ENCODE measurements around the gene ADAMTS15.

Gene ADAMTS15

GRCh38 chr11:130485983-130486382, 37.5 kb downstream of the ADAMTS15 start:
- H3K27ac ChIP-seq (ENCODE audit: low read depth, low read length): no peak overlapping the region
- no peak overlapping the region for H3K4me3 ChIP-seq (ENCODE audit: low read depth, low read length)
- H3K9me3 ChIP-seq (ENCODE audit: control insufficient read depth, insufficient read depth, low read length): no peaks in the 10 kb centered on the region
- H3K27me3 ChIP-seq (ENCODE audit: control insufficient read depth, insufficient read depth, low read length): no peaks in the 10 kb centered on the region
- H3K36me3 ChIP-seq (ENCODE audit: control insufficient read depth, insufficient read depth, low read length): no peaks in the 10 kb centered on the region
- H3K9ac ChIP-seq (ENCODE audit: low read depth, low read length): no peak overlapping the region
- no peaks in the 10 kb centered on the region for H3K4me1 ChIP-seq (ENCODE audit: control insufficient read depth, insufficient read depth, low read length)

- H3K27me3 ChIP-seq (ENCODE audit: control insufficient read depth, insufficient read depth, low read length): no peaks in the 10 kb centered on the region
- no peak overlapping the region for H3K4me3 ChIP-seq (ENCODE audit: low read depth, low read length)
- no peaks in the 10 kb centered on the region for H3K9me3 ChIP-seq (ENCODE audit: control insufficient read depth, insufficient read depth, low read length)
- no peak overlapping the region for H3K27ac ChIP-seq (ENCODE audit: low read depth, low read length)
- no peaks in the 10 kb centered on the region for H3K4me1 ChIP-seq (ENCODE audit: control insufficient read depth, insufficient read depth, low read length)
- no peak overlapping the region for H3K9ac ChIP-seq (ENCODE audit: low read depth, low read length)
- H3K36me3 ChIP-seq (ENCODE audit: control insufficient read depth, insufficient read depth, low read length): no peaks in the 10 kb centered on the region
These were observed 38.0 kb downstream of the ADAMTS15 start for GRCh38 chr11:130486391-130486836.

- Histone ChIP-seq H3K27ac (ENCODE audit: low read depth, low read length) (no peak overlapping the region), H3K36me3 (ENCODE audit: control insufficient read depth, insufficient read depth, low read length) (no peaks in the 10 kb centered on the region), H3K9ac (ENCODE audit: low read depth, low read length) (no peak overlapping the region), H3K4me1 (ENCODE audit: control insufficient read depth, insufficient read depth, low read length) (no peaks in the 10 kb centered on the region), H3K9me3 (ENCODE audit: control insufficient read depth, insufficient read depth, low read length) (no peaks in the 10 kb centered on the region), H3K27me3 (ENCODE audit: control insufficient read depth, insufficient read depth, low read length) (no peaks in the 10 kb centered on the region), H3K4me3 (ENCODE audit: low read depth, low read length) (no peak overlapping the region)
These were observed 38.8 kb downstream of the ADAMTS15 start for GRCh38 chr11:130486987-130487923.

- no peaks in the 10 kb centered on the region for H3K27me3 ChIP-seq (ENCODE audit: control insufficient read depth, insufficient read depth, low read length)
- H3K9me3 ChIP-seq (ENCODE audit: control insufficient read depth, insufficient read depth, low read length): no peaks in the 10 kb centered on the region
- no peak overlapping the region for H3K27ac ChIP-seq (ENCODE audit: low read depth, low read length)
- no peak overlapping the region for H3K4me3 ChIP-seq (ENCODE audit: low read depth, low read length)
- no peak overlapping the region for H3K9ac ChIP-seq (ENCODE audit: low read depth, low read length)
- no peaks in the 10 kb centered on the region for H3K36me3 ChIP-seq (ENCODE audit: control insufficient read depth, insufficient read depth, low read length)
- no peaks in the 10 kb centered on the region for H3K4me1 ChIP-seq (ENCODE audit: control insufficient read depth, insufficient read depth, low read length)
These were observed 39.7 kb downstream of the ADAMTS15 start for GRCh38 chr11:130487924-130488815.

GRCh38 chr11:130488848-130489584, 40.6 kb downstream of the ADAMTS15 start:
- no peak overlapping the region for H3K4me3 ChIP-seq (ENCODE audit: low read depth, low read length)

GRCh38 chr11:130489716-130490115, 41.3 kb downstream of the ADAMTS15 start:
- Histone ChIP-seq H3K36me3 (ENCODE audit: control insufficient read depth, insufficient read depth, low read length) (no peaks in the 10 kb centered on the region), H3K9me3 (ENCODE audit: control insufficient read depth, insufficient read depth, low read length) (no peaks in the 10 kb centered on the region), H3K27ac (ENCODE audit: low read depth, low read length) (no peak overlapping the region), H3K9ac (ENCODE audit: low read depth, low read length) (no peak overlapping the region), H3K27me3 (ENCODE audit: control insufficient read depth, insufficient read depth, low read length) (no peaks in the 10 kb centered on the region), H3K4me3 (ENCODE audit: low read depth, low read length) (no peak overlapping the region), H3K4me1 (ENCODE audit: control insufficient read depth, insufficient read depth, low read length) (no peaks in the 10 kb centered on the region)

More at GRCh38 chr11:130488848-130489584, 40.6 kb downstream of the ADAMTS15 start:
- Histone ChIP-seq H3K9ac (ENCODE audit: low read depth, low read length) (no peak overlapping the region), H3K36me3 (ENCODE audit: control insufficient read depth, insufficient read depth, low read length) (no peaks in the 10 kb centered on the region), H3K27me3 (ENCODE audit: control insufficient read depth, insufficient read depth, low read length) (no peaks in the 10 kb centered on the region), H3K27ac (ENCODE audit: low read depth, low read length) (no peak overlapping the region), H3K9me3 (ENCODE audit: control insufficient read depth, insufficient read depth, low read length) (no peaks in the 10 kb centered on the region), H3K4me1 (ENCODE audit: control insufficient read depth, insufficient read depth, low read length) (no peaks in the 10 kb centered on the region)

GRCh38 chr11:130490682-130491449, 42.4 kb downstream of the ADAMTS15 start:
- Histone ChIP-seq H3K27ac (ENCODE audit: low read depth, low read length) (no peak overlapping the region), H3K9me3 (ENCODE audit: control insufficient read depth, insufficient read depth, low read length) (no peaks in the 10 kb centered on the region), H3K36me3 (ENCODE audit: control insufficient read depth, insufficient read depth, low read length) (no peaks in the 10 kb centered on the region), H3K9ac (ENCODE audit: low read depth, low read length) (no peak overlapping the region), H3K27me3 (ENCODE audit: control insufficient read depth, insufficient read depth, low read length) (no peaks in the 10 kb centered on the region), H3K4me3 (ENCODE audit: low read depth, low read length) (no peak overlapping the region), H3K4me1 (ENCODE audit: control insufficient read depth, insufficient read depth, low read length) (no peaks in the 10 kb centered on the region)

- H3K27me3 ChIP-seq (ENCODE audit: control insufficient read depth, insufficient read depth, low read length): no peaks in the 10 kb centered on the region
- H3K4me1 ChIP-seq (ENCODE audit: control insufficient read depth, insufficient read depth, low read length): no peaks in the 10 kb centered on the region
- no peak overlapping the region for H3K9ac ChIP-seq (ENCODE audit: low read depth, low read length)
- H3K27ac ChIP-seq (ENCODE audit: low read depth, low read length): no peak overlapping the region
- no peak overlapping the region for H3K4me3 ChIP-seq (ENCODE audit: low read depth, low read length)
- no peaks in the 10 kb centered on the region for H3K9me3 ChIP-seq (ENCODE audit: control insufficient read depth, insufficient read depth, low read length)
- no peaks in the 10 kb centered on the region for H3K36me3 ChIP-seq (ENCODE audit: control insufficient read depth, insufficient read depth, low read length)
These were observed 49.7 kb downstream of the ADAMTS15 start for GRCh38 chr11:130498181-130498580.

- no peak overlapping the region for H3K4me3 ChIP-seq (ENCODE audit: low read depth, low read length)
- H3K27ac ChIP-seq (ENCODE audit: low read depth, low read length): no peak overlapping the region
- H3K9me3 ChIP-seq (ENCODE audit: control insufficient read depth, insufficient read depth, low read length): peaks cover 2% of the 10 kb centered on the region; the same call in 1 of the 2 replicates
- H3K4me1 ChIP-seq (ENCODE audit: control insufficient read depth, insufficient read depth, low read length): no peaks in the 10 kb centered on the region
- no peak overlapping the region for H3K9ac ChIP-seq (ENCODE audit: low read depth, low read length)
- no peaks in the 10 kb centered on the region for H3K36me3 ChIP-seq (ENCODE audit: control insufficient read depth, insufficient read depth, low read length)
- no peaks in the 10 kb centered on the region for H3K27me3 ChIP-seq (ENCODE audit: control insufficient read depth, insufficient read depth, low read length)
These were observed 51.4 kb downstream of the ADAMTS15 start for GRCh38 chr11:130499828-130500227.

GRCh38 chr11:130504317-130504716, 55.9 kb downstream of the ADAMTS15 start:
- H3K9ac ChIP-seq (ENCODE audit: low read depth, low read length): no peak overlapping the region
- H3K4me1 ChIP-seq (ENCODE audit: control insufficient read depth, insufficient read depth, low read length): peaks cover 5% of the 10 kb centered on the region; the same call in 1 of the 2 replicates
- no peak overlapping the region for H3K4me3 ChIP-seq (ENCODE audit: low read depth, low read length)
- H3K36me3 ChIP-seq (ENCODE audit: control insufficient read depth, insufficient read depth, low read length): no peaks in the 10 kb centered on the region
- H3K27ac ChIP-seq (ENCODE audit: low read depth, low read length): no peak overlapping the region
- peaks cover 13% of the 10 kb centered on the region for H3K9me3 ChIP-seq (ENCODE audit: control insufficient read depth, insufficient read depth, low read length)
- no peaks in the 10 kb centered on the region for H3K27me3 ChIP-seq (ENCODE audit: control insufficient read depth, insufficient read depth, low read length)

Measured in HUES48 (cell line).